Right lobe of liver (tissue), 6 donors: Measurements from ENCODE around the gene FEZ2. TPM values are rescaled to one million over a fixed set of nuclear protein-coding genes. Genes with fewer than 3 reads are reported as not detected.

Source experiments
- ATAC-seq, 4 donors: fragments of 200-7000 bp; cut with Tn5 transposase; one replicate each; pipeline ENCODE4 v1.9.1; 2020; ENCODE audit warnings: mild to moderate bottlenecking in 4 of 4, moderate library complexity in 4 of 4
- DNase-seq, 3 donors: peaks; one replicate each; pipeline ENCODE4 v3.0.0-alpha.2; 2020
- H3K27ac ChIP-seq, 3 donors: fragments of 200-600 bp; one replicate each; pipeline ENCODE4 v1.8.0; 2022
- H3K27me3 ChIP-seq, 2 donors: fragments of 200-600 bp; one replicate each; pipeline ENCODE4 v1.8.0; 2022
- H3K36me3 ChIP-seq, 4 donors: fragments of 200-600 bp; sonication (generic) in 1 of 4; one replicate each; pipeline versions ENCODE4 v1.5.1 to v1.8.0; 2017 to 2022; ENCODE audit warnings: control low read depth in 1 of 4
- H3K4me1 ChIP-seq, 4 donors: fragments of 200-600 bp; sonication (generic) in 1 of 4; one replicate each; pipeline versions ENCODE4 v1.5.1 to v1.8.0; 2017 to 2022; ENCODE audit warnings: control low read depth in 1 of 4
- H3K4me3 ChIP-seq, 3 donors: fragments of 200-600 bp; one replicate each; pipeline ENCODE4 v1.8.0; 2022
- H3K9me3 ChIP-seq, 4 donors: fragments of 200-600 bp; sonication (generic) in 1 of 4; one replicate each; pipeline versions ENCODE4 v1.5.1 to v1.8.0; 2017 to 2022; ENCODE audit warnings: control low read depth in 1 of 4
- POLR2A ChIP-seq: fragments of 450-650 bp; IDR thresholded peaks from one replicate; pipeline ENCODE4 v1.6.1; 2017; ENCODE audit warnings: antibody characterized with exemption, mild to moderate bottlenecking
- WGBS: methylation state at CpG from one replicate; pipeline ENCODE4 v1.1.6; 2018; ENCODE audit warnings: low coverage, low lambda C conversion rate; ENCODE audit not compliant: insufficient coverage; ENCODE audit errors: missing lambda C conversion rate; 5-methylcytosine and 5-hydroxymethylcytosine counted together
- intact Hi-C, 2 donors: fragments of 100-400 bp; cut with DNase I; formaldehyde crosslinking; loops; one replicate each; pipeline versions ENCODE4 v1.11.2 to v1.14.1; 2022
- total RNA-seq, 6 experiments: library from RNA; depleted of rRNA in 2 of 6; stranded (reverse); fragments of >200 nt in 2 of 6; fragmentation: NEBNext Ultra II Directional in 3 of 6; extraction: Animal tissue kit (Norgen Biotek cat#: 25700) in 3 of 6; gene quantifications; one replicate each; pipeline versions ENCODE4 v1.1.0 to v1.2.4, GENCODE V29; 2016 to 2023
- TF ChIP-seq, protein P1 (sequence below), 4 donors: fragments of 200-600 bp in 3 of 4; fragments of 450-650 bp in 1 of 4; IDR thresholded peaks; one replicate each; pipeline versions ENCODE4 v1.5.1 to v1.8.0; 2016 to 2022; ENCODE audit warnings: antibody characterized with exemption in 4 of 4, mild to moderate bottlenecking in 2 of 4
- donor health status: DM: no; HTN: yes; CAD: no.
- donor health status: DM: no; HTN: no; CAD: no.
- donor health status: DM: no; HTN: no; CAD: no.
- donor health status: DM: no; HTN: yes; CAD: no.
- donor health status: DM: no; HTN: yes; CAD: no.

The FEZ2 gene
- total RNA-seq, 6 experiments from 2014 or later: 11.1 to 22.2 (median 18.7) TPM

DNA sequence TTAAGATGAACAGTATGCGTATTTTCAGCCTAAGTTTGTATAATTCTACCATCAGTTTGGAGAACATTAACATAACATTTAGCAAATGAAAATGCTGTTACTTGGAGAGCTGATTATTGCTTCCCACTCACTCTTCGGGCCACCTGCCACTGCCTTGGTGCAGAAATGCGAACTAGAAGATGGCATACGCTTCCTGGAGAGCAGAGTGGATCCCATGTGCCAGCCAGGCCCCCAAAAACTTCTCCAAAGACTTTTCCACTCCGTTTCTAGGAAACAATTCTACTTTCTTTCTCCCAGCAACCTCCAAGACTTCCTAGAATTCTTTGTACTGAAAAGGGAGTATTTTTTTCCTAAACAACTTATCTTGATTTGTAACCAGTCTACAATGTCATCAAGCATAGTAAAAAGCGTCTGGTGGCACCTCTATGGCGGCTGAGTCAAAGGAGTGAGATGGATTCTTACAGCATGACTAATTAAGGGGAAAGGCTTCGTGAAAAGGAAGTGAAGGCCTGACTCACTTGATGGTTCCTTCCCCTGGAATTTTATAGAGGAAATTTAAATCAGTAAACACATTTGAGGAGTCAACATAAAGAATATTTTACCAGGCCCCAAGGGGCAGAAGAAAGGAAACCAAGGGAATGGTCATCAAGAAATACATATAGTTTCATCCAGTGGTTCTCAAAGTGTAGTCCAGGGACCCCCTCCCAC lies 36.6 kb downstream of the FEZ2 start:
- peaks cover 0 to 12% (median 0%) of the 10 kb centered on the region in 4 donors for H3K4me1 ChIP-seq
- no peak overlapping the region for H3K4me3 ChIP-seq
- H3K27me3 ChIP-seq: no peaks in the 10 kb centered on the region
- H3K27ac ChIP-seq: peak overlapping the region; percentile 13 to 37 (median 23)
- H3K36me3 ChIP-seq: peaks cover 0 to 5% (median 0%) of the 10 kb centered on the region in 4 donors
- TF ChIP-seq POLR2A: no peak
- TF ChIP-seq, protein P1, sequence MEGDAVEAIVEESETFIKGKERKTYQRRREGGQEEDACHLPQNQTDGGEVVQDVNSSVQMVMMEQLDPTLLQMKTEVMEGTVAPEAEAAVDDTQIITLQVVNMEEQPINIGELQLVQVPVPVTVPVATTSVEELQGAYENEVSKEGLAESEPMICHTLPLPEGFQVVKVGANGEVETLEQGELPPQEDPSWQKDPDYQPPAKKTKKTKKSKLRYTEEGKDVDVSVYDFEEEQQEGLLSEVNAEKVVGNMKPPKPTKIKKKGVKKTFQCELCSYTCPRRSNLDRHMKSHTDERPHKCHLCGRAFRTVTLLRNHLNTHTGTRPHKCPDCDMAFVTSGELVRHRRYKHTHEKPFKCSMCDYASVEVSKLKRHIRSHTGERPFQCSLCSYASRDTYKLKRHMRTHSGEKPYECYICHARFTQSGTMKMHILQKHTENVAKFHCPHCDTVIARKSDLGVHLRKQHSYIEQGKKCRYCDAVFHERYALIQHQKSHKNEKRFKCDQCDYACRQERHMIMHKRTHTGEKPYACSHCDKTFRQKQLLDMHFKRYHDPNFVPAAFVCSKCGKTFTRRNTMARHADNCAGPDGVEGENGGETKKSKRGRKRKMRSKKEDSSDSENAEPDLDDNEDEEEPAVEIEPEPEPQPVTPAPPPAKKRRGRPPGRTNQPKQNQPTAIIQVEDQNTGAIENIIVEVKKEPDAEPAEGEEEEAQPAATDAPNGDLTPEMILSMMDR (IDR thresholded peaks at IDR 0.05): no peak
- H3K9me3 ChIP-seq: no peaks in the 10 kb centered on the region
- intact Hi-C loops: no loop called here
- DNase-seq: no peak
- WGBS: 71% methylated on average over 8 of the region's 8 CpGs
- ATAC-seq: peak; percentile 60 to 84 (median 74)

DNA sequence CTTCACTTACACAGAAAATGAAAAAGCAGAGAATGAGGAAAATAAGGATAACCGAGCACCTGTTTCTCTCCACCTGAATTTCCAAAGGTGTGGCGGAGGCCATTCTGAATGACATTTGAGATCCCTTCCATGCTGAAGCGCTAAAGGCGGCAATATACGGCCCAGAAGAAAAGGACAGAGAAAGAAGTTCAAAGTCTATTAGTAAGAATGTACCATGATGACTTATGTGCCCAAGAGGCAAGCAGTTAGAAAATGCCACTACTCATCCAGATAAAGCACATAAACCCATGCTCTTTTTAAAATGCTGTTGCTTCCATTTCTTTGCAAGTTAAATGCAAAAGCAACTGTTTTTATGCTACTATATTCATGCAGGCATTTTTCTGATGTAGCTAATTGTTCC lies 37.2 kb downstream of the FEZ2 start:
- no peak for ATAC-seq
- intact Hi-C loops: no loop called here
- Histone ChIP-seq H3K9me3 (no peaks in the 10 kb centered on the region), H3K27me3 (no peaks in the 10 kb centered on the region), H3K4me3 (no peak overlapping the region), H3K27ac (no peak overlapping the region), H3K4me1 (peaks cover 0 to 12% (median 0%) of the 10 kb centered on the region in 4 donors), H3K36me3 (peaks cover 0 to 5% (median 0%) of the 10 kb centered on the region in 4 donors)
- WGBS: 90% methylated on average over 5 of the region's 5 CpGs
- no peak for DNase-seq
- TF ChIP-seq, protein P1 (IDR thresholded peaks at IDR 0.05): no peak
- no peak for TF ChIP-seq POLR2A

DNA sequence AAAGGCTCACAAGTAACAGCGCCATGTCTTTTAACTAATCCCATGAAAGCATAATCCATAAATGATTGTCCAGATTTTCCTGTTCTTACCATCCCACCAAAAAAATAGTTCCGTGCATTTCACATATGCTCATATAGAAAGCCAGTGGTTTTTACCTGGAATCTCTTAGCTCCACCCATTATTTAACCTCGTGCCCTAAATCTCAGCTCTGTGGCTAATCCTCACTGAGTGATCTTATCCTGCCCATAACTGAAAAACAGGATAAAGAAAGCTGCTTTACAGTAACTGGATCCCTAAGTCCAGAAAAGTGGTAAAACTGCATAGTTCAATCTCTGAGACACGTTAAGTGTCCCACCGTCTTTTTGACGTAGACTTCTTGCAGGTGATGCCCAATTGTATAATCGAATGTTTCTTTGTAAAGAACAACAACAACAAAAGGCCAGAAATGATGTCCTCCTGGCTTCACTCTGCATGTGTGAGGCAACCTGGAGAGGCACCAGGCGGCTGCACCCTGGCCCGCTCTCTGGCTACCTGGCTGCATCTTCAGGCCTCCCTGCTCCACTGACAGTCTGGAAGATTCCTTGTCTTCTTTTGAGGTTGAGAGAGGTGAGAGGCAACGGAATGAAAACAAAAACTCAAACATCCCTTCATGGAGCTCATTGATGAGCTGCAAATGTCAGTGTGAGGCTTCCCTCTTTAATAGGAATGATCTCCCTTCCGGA lies 38.6 kb downstream of the FEZ2 start:
- TF ChIP-seq, protein P1 (IDR thresholded peaks at IDR 0.05): no peak
- TF ChIP-seq POLR2A: no peak
- Histone ChIP-seq H3K9me3 (no peaks in the 10 kb centered on the region), H3K4me1 (peaks cover 0 to 12% (median 0%) of the 10 kb centered on the region in 4 donors), H3K4me3 (no peak overlapping the region), H3K27me3 (no peaks in the 10 kb centered on the region), H3K27ac (no peak overlapping the region), H3K36me3 (peaks cover 0 to 11% (median 0%) of the 10 kb centered on the region in 4 donors)
- DNase-seq: no peak
- WGBS: 95% methylated on average over 9 of the region's 11 CpGs
- no peak for ATAC-seq
- intact Hi-C loops: no loop called here

DNA sequence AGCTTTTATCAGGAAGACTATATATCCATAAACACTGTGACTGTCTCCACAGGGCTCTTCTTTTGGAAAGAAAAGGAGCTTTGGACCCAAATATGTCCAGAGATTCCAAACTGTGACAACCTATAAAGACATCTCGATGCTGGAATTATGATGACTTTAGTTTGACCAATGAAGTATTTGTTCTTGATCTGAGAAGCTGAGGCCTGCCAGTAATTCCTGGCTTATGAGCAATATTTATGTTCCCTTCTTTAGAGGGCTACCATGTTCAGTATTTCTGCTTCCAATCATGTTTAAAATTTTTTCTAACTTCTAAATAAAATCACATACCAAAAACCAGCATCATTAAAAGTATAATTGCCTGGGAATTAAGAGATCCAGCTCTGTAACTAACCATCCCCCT lies 41.1 kb downstream of the FEZ2 start:
- 93% methylated on average over 1 of the region's 1 CpG for WGBS
- no peak overlapping the region for H3K27ac ChIP-seq
- H3K9me3 ChIP-seq: no peaks in the 10 kb centered on the region
- H3K4me3 ChIP-seq: no peak overlapping the region
- TF ChIP-seq POLR2A: no peak
- TF ChIP-seq, protein P1 (IDR thresholded peaks at IDR 0.05): no peak
- intact Hi-C loops: no loop called here
- ATAC-seq: no peak
- H3K27me3 ChIP-seq: no peaks in the 10 kb centered on the region
- no peak for DNase-seq
- peaks cover 0 to 19% (median 3%) of the 10 kb centered on the region in 4 donors for H3K36me3 ChIP-seq
- H3K4me1 ChIP-seq: no peaks in the 10 kb centered on the region
